Stimulated activated CD4-positive, alpha-beta T cell treated with anti-CD3 and anti-CD28 coated beads, Interleukin-12 subunit alpha, Interleukin-12 subunit beta, amount 100 ng/mL, for 48 hours (primary cell): ENCODE results near the gene TSBP1.

Source experiments
- DNase-seq, 3 donors: peaks; one replicate each; pipeline ENCODE4 v3.0.0-alpha.2; 2020; ENCODE audit warnings: low read depth in 2 of 3, low spot score in 1 of 3

The TSBP1 gene

GRCh38 chr6:32371803-32372202 is at the start of gene TSBP1:
TSS of gene TSBP1 (minus strand) at chr6:32371903. CDS start at chr6:32371706, 197 bp downstream.
- no peak for DNase-seq

- no peak for DNase-seq
Observed at GRCh38 chr6:32416036-32416435, 44.3 kb upstream of the TSBP1 start.

- peak; percentile 58 to 81 (median 66) for DNase-seq
Observed at GRCh38 chr6:32415521-32416019, 43.9 kb upstream of the TSBP1 start.

- peak; percentile 72 to 79 (median 79) for DNase-seq
Observed at GRCh38 chr6:32413427-32414047, 41.8 kb upstream of the TSBP1 start.

- DNase-seq, result no peak
Observed at GRCh38 chr6:32411566-32412327, 40.0 kb upstream of the TSBP1 start.

GRCh38 chr6:32410906-32411305 is 39.2 kb upstream of the TSBP1 start:
- no peak for DNase-seq

GRCh38 chr6:32406857-32407256 is 35.2 kb upstream of the TSBP1 start, which contains the start of gene BTNL2:
TSS of gene BTNL2 (minus strand) at chr6:32407181. CDS start at chr6:32407123, 58 bp downstream.
- no peak for DNase-seq

- no peak for DNase-seq
Observed at GRCh38 chr6:32406197-32406596, 34.5 kb upstream of the TSBP1 start.

- no peak for DNase-seq
Observed at GRCh38 chr6:32405656-32406055, 34.0 kb upstream of the TSBP1 start.

GRCh38 chr6:32402812-32403211 is 31.1 kb upstream of the TSBP1 start:
- DNase-seq, result no peak

- no peak for DNase-seq
Observed at GRCh38 chr6:32401284-32401963, 29.7 kb upstream of the TSBP1 start.

GRCh38 chr6:32397252-32397920 is 25.7 kb upstream of the TSBP1 start:
- no peak for DNase-seq

GRCh38 chr6:32396028-32396427 is 24.3 kb upstream of the TSBP1 start:
- DNase-seq, result no peak

GRCh38 chr6:32393665-32394420 is 22.1 kb upstream of the TSBP1 start:
- no peak for DNase-seq

- DNase-seq, result no peak
Observed at GRCh38 chr6:32391505-32391904, 19.8 kb upstream of the TSBP1 start.

GRCh38 chr6:32387589-32388340 is 16.1 kb upstream of the TSBP1 start:
- no peak for DNase-seq

GRCh38 chr6:32386040-32386439 is 14.3 kb upstream of the TSBP1 start:
- DNase-seq, result no peak

GRCh38 chr6:32382757-32383420 is 11.2 kb upstream of the TSBP1 start:
- no peak for DNase-seq

- no peak for DNase-seq
Observed at GRCh38 chr6:32379545-32379944, 7.8 kb upstream of the TSBP1 start.
